NCI-H1417 treated with DMSO at 0.1 percent for 48 hours (cell line): ENCODE measurements around the gene UBE2U.

Source experiments
- DNase-seq: peaks from one replicate; lab custom pipeline; 2025; lab: John Stamatoyannopoulos, UW

Gene UBE2U, protein sequence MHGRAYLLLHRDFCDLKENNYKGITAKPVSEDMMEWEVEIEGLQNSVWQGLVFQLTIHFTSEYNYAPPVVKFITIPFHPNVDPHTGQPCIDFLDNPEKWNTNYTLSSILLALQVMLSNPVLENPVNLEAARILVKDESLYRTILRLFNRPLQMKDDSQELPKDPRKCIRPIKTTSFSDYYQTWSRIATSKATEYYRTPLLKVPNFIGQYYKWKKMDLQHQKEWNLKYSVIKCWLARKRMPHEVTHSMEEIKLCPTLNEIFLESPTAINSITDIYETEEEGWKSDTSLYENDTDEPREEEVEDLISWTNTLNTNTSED

GRCh38 chr1:64203420-64203819, at the start of gene UBE2U:
UBE2U (plus strand) TSS chr1:64203623; CDS start chr1:64204051, 428 bp downstream.
- DNase-seq, result no peak

- DNase-seq, result no peak
Observed at GRCh38 chr1:64155278-64155677, 48.1 kb upstream of the UBE2U start.

- DNase-seq, result no peak
Observed at GRCh38 chr1:64161357-64161941, 42.0 kb upstream of the UBE2U start.

- no peak for DNase-seq
Observed at GRCh38 chr1:64162151-64162550, 41.3 kb upstream of the UBE2U start.

GRCh38 chr1:64162804-64163203, 40.6 kb upstream of the UBE2U start:
- no peak for DNase-seq

GRCh38 chr1:64163431-64163830, 40.0 kb upstream of the UBE2U start:
- no peak for DNase-seq

DNA sequence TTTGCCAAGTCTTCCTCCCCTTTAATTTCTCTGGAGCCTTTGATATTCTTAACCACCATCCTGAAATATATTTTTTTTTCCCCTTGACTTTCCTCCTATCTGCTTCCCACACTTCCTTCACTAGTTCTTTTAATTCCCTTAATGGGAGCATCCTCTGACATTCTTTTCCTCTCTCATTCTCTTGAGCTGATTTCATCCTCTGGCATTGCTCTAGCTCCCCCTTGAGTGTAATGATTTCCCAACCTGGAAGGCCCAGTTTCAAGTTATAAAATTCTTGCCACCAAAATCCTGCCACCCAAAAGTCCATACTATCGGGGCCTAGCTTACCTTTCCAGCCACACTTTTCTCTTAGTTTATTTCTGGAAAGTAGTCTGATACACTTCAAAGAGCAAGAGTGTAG, 39.5 kb upstream of the UBE2U start:
- DNase-seq, result no peak

DNA sequence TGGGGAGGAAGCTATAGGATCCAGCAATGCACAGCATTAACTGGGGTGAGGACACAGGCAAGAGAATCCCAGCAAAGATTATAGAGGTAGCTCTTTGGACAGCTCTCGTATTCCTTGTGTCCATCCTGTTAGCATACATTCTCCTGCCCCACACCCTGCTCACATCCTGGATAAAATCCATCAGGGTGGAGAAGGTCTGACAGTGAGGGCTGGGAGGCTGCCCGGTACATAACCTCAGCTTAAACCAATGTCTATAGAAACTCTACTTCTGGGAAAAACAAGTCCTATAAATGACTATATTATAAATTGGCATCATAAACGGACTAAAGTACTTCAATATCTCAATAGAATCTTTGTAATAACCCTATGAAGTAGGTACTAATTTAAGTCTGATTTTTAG, 36.8 kb upstream of the UBE2U start:
- DNase-seq, result no peak

DNA sequence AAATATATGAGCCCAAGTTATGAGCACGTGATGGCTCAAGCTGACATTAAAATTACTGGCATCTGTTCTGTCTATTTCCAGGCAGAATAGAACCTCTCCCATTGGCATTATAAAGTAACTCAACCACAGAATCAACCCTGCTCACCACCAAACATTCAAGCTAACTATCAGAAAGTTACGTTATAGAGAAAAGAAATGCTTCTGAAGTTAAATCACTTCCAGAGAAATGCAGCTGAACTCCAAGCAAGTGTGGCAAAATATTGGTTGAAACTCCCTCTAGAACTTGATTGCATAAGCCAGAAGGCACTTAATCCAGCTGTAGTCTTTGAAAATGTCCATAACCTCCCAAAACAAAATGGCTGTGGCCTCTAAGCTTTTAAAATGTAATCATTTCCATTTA, 36.2 kb upstream of the UBE2U start:
- no peak for DNase-seq

DNA sequence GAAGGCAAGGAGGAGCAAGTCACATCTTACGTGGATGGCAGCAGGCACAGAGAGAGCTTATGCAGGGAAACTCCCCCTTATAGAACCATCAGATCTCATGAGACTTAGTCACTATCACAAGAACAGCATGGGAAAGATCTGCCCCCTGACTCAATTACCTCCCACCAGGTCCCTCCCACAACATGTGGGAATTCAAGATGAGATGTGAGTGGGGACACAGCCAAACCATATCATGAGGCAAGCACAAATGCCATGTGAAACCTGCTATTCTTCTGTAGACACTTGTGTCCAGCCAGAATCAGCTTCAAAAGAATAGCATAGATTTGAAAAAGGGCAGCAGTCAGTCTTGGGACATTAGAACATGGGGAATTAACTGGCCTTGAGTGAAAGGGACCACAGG, 32.2 kb upstream of the UBE2U start:
- DNase-seq, result no peak

GRCh38 chr1:64171797-64172281, 31.6 kb upstream of the UBE2U start:
- no peak for DNase-seq

DNA sequence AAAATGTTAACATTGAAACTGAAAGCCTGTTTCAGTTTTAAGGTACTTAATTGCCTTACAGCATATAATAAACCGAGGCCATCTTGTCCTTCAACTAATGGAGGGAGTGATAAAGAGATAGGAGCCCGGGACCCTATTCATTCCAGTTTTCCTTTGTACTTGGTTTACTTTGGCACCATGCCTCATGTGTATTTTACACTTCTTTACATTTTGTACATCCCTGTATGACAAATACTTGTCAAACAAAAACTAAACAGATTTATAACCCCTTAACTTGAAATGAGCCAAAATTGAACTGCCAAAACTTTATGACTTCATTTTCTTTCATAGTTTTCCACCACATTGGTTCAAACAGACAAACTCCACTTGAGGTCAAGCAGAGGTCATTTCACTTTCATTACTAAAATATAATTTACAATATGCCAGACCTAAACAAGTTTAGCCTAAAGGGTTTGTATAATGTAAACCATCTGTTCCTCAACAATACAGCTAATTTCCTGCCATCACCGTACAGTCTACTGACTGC, 30.9 kb upstream of the UBE2U start:
- peak; percentile 78 for DNase-seq

GRCh38 chr1:64173336-64173940, 30.0 kb upstream of the UBE2U start:
- DNase-seq, result no peak

DNA sequence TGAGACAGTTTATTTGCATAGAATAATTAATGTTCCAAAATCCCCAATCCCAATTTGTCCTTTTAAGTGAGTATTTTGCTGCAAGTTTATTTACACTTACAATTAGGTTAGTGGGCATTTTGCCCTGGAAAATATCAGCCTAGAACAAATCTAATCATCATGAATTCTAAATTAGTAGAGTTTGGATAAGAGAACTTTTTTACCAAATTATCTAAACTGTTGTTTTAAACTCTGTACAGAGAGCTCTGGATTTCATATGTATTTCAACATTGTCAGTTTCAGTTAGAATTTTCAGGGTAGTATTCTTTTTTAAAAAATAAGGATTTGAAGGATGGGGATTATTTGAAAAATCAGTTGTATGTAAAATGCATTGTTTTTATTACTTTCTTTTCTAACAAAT, 27.8 kb upstream of the UBE2U start:
- no peak for DNase-seq

GRCh38 chr1:64176659-64177058, 26.8 kb upstream of the UBE2U start:
- DNase-seq, result no peak

- DNase-seq, result no peak
Observed at GRCh38 chr1:64179588-64179987, 23.8 kb upstream of the UBE2U start.

DNA sequence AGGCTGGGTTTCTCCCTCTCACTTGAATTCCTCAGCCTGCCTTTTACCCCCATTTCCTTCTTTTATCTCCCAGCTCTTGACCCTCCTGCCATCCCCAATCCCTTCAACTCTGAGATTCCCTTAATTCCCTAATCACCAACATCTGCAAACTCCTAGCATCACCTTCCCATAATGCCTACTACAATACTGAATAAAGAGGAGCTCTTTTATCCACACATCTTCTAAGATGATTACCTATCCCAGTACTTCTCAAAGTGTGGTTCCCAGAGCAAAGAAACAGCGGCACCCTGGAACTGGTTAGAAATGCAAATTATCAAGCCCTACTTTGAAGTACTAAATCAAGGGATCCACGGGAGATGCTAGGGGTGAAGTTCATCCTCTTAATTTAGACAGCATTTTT, 21.2 kb upstream of the UBE2U start:
- no peak for DNase-seq

DNA sequence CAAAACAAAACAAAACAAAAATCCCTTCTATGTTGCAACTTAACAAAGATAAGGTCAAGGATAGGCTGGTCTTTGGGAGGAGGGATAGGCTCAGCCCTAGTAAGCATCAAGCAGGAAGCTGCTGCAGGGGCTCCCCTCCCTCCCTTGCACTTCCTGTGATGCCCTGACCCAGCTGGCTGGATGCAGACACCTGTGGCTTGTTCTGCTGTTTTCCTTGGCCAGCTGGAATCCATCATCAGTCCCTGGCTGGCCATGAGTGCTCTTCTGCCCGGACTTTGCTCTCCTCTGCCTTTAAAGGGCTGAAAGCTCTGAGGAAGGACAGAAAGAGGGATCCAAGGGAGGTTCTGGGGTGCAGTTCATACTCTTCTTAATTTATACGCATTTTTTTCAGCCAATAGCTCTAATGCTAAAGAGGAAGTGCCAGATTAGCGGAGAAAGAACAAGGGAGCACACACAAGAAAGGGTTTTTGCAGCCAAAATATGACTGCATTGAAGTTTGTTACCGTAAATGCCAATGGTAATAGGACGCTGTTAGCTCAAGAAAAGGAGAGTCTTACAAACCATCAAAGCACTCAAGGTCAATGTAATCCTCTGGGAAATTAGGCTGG, 19.9 kb upstream of the UBE2U start:
- DNase-seq, result no peak

- no peak for DNase-seq
Observed at GRCh38 chr1:64184003-64184440, 19.4 kb upstream of the UBE2U start.

DNA sequence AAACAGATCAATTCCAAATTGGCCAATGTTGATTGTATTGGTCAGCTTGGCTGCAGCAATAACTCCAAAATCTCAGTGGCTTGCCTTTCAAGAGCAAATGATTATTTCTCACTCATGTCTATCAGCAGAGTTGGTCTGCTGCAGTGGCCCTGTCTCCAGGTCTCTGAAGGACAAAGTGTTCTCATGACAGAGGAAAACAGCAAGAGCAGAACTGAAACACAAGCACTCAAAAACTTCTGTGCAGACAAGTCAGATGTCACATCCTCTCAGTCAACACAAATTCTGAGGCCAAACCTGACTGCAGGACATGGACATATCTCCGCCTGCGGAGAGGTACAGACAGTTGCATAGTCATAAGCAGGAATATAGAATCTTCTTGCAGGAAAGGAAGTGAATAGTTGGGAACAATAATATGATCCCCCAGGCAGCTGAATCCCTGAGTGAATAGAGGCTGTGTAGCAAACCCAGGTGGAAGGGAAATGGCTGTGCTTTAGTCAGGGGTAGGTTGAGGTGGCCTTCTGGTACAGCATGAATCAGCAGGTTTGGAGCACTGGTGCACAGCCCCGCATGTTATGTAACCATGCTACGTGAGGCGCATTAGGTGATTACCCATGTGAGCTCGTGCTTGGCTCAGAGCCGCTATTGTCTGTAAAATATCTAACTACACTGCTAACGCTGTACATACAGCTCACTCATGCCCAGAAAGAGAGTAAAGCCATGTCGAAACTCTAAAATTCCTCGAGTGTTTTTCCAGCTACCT, 17.1 kb upstream of the UBE2U start:
- DNase-seq, result no peak

DNA sequence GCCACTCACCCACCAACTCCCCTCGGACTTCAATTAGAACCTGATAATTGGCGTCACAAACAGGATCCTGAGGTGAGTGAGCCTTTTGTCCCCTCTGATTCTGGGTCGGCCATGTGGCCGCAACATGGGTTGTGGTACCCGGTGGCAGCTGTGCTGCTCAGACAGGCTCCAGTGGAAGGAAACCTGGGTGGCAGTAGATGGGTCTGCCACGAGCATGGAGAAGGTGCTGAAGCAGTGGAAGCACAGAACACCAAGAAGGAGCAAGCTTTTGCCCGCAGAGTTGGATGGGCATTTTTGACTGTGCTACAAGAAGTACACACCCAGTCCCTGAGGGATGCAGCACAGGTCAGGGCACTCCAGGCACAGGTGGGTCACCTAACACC, 16.5 kb upstream of the UBE2U start:
- DNase-seq, result no peak

GRCh38 chr1:64187646-64188045, 15.8 kb upstream of the UBE2U start:
- no peak for DNase-seq
